Neural crest cell (in vitro differentiated cells): ENCODE results near the gene PLCB3. TPM values are rescaled to one million over a fixed set of nuclear protein-coding genes. Genes with fewer than 3 reads are reported as not detected.

Experiments
- DNase-seq: peaks from one replicate; pipeline ENCODE4 v3.0.0; 2021; ENCODE audit warnings: low read depth, mixed read lengths, low spot score
- H3K27ac Mint-ChIP-seq: one replicate; pipeline ENCODE4 v1.8.0; 2021; ENCODE audit warnings: mild to moderate bottlenecking, mixed read lengths; ENCODE audit not compliant: unreplicated experiment
- H3K27me3 Mint-ChIP-seq: 2 replicates; pipeline ENCODE4 v1.8.0; 2021; ENCODE audit warnings: low read depth, mild to moderate bottlenecking, mixed read lengths
- H3K36me3 Mint-ChIP-seq: 2 replicates; pipeline ENCODE4 v1.8.0; 2021; ENCODE audit warnings: low read depth, mild to moderate bottlenecking, mixed read lengths
- H3K4me1 Mint-ChIP-seq: 2 replicates; pipeline ENCODE4 v1.8.0; 2021; ENCODE audit warnings: mixed read lengths
- H3K4me3 Mint-ChIP-seq: one replicate; pipeline ENCODE4 v1.8.0; 2021; ENCODE audit warnings: mild to moderate bottlenecking, mixed read lengths
- H3K9me3 Mint-ChIP-seq: 2 replicates; pipeline ENCODE4 v1.8.0; 2021; ENCODE audit warnings: mixed read lengths
- total RNA-seq: library from RNA; stranded (reverse); gene quantifications from 2 replicates; pipeline ENCODE4 v1.2.1, GENCODE V29; 2021
- TF ChIP-seq, protein P1 (sequence below): fragments of 200-600 bp; sonication (generic); conservative IDR thresholded peaks from 2 replicates; pipeline ENCODE4 v1.5.0; 2021; ENCODE audit warnings: antibody characterized with exemption, mild to moderate bottlenecking

Gene PLCB3
- total RNA-seq, 1 donor from 2014 or later: 36.4 TPM

DNA sequence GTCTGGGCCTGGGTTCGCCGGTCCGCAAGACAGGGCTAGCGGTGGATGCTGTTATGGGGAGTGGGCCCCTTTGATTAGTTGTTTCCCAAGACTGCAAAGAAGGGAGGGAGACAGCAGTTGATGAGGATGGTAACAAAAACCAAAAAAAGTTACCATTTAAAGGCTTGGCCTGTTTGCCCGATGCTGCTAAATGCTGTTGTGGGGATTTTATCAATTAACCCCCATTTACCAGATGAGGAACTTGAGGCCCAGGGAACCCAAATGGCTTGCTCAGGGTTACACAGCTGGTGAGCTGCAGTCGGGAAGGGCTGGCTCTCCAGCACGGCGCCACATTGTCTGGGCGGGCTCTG lies 28.7 kb upstream of the PLCB3 start:
- H3K4me3 Mint-ChIP-seq: no peak overlapping the region
- no peaks in the 10 kb centered on the region for H3K36me3 Mint-ChIP-seq
- H3K9me3 Mint-ChIP-seq: no peaks in the 10 kb centered on the region
- peaks cover 17% of the 10 kb centered on the region for H3K4me1 Mint-ChIP-seq
- TF ChIP-seq, protein P1, sequence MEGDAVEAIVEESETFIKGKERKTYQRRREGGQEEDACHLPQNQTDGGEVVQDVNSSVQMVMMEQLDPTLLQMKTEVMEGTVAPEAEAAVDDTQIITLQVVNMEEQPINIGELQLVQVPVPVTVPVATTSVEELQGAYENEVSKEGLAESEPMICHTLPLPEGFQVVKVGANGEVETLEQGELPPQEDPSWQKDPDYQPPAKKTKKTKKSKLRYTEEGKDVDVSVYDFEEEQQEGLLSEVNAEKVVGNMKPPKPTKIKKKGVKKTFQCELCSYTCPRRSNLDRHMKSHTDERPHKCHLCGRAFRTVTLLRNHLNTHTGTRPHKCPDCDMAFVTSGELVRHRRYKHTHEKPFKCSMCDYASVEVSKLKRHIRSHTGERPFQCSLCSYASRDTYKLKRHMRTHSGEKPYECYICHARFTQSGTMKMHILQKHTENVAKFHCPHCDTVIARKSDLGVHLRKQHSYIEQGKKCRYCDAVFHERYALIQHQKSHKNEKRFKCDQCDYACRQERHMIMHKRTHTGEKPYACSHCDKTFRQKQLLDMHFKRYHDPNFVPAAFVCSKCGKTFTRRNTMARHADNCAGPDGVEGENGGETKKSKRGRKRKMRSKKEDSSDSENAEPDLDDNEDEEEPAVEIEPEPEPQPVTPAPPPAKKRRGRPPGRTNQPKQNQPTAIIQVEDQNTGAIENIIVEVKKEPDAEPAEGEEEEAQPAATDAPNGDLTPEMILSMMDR: no peak
- no peak overlapping the region for H3K27ac Mint-ChIP-seq
- DNase-seq: no peak
- no peaks in the 10 kb centered on the region for H3K27me3 Mint-ChIP-seq

DNA sequence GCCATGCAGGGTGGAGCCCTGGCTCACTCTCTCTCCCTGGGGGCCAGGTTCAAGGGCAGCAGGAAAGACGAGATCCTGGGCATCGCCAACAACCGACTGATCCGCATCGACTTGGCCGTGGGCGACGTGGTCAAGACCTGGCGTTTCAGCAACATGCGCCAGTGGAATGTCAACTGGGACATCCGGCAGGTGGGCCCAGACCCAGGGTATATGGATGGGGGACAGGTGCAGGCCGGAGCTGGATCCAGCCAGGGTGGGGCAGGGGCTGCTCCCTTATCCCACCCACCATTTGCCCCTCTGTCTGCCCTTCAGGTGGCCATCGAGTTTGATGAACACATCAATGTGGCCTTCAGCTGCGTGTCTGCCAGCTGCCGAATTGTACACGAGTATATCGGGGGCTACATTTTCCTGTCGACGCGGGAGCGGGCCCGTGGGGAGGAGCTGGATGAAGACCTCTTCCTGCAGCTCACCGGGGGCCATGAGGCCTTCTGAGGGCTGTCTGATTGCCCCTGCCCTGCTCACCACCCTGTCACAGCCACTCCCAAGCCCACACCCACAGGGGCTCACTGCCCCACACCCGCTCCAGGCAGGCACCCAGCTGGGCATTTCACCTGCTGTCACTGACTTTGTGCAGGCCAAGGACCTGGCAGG lies 28.2 kb upstream of the PLCB3 start:
- peaks cover 17% of the 10 kb centered on the region for H3K4me1 Mint-ChIP-seq
- no peak overlapping the region for H3K4me3 Mint-ChIP-seq
- no peaks in the 10 kb centered on the region for H3K27me3 Mint-ChIP-seq
- H3K36me3 Mint-ChIP-seq: no peaks in the 10 kb centered on the region
- H3K9me3 Mint-ChIP-seq: no peaks in the 10 kb centered on the region
- no peak overlapping the region for H3K27ac Mint-ChIP-seq
- DNase-seq: no peak
- TF ChIP-seq, protein P1: no peak

DNA sequence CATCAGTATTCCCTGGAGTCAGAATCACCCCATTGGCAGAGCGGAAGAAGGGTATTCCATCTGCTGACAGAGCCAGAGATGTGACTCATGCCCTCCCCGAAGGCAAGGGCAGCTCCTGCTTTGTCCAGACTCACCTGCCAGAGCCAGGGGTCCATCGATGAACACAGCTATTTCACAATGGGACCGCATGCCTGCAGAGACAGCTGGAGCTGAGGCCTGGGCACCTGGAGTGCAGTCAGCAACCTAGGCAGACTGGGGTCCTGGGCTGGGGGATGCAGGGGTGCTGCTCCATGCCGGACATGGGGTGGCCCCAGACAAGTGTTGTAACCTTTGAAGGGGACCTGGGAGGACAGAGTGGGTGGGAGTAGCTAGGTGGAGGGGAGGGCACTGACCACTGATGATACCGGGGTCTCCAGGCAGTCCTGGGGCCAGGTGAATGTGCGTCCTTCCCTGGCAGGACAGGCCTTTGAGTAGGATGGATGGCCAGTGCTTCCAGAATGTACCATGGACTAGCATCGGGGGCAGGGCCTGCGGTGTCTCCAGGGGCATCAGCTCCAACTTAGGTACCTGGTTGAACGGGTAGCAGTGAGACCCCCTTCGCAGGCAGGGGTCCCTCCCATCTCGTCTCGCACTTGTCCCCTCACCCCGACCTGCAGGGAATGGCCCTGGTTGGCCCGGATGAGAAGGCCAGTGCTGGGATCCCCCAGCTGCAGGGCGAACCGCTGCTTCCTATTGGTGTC lies 27.0 kb upstream of the PLCB3 start:
- H3K27me3 Mint-ChIP-seq: no peaks in the 10 kb centered on the region
- peak overlapping the region; percentile 91 for H3K4me3 Mint-ChIP-seq
- H3K36me3 Mint-ChIP-seq: no peaks in the 10 kb centered on the region
- peak overlapping the region; percentile 71 for H3K27ac Mint-ChIP-seq
- TF ChIP-seq, protein P1: no peak
- H3K4me1 Mint-ChIP-seq: peaks cover 18% of the 10 kb centered on the region
- no peak for DNase-seq
- H3K9me3 Mint-ChIP-seq: no peaks in the 10 kb centered on the region

DNA sequence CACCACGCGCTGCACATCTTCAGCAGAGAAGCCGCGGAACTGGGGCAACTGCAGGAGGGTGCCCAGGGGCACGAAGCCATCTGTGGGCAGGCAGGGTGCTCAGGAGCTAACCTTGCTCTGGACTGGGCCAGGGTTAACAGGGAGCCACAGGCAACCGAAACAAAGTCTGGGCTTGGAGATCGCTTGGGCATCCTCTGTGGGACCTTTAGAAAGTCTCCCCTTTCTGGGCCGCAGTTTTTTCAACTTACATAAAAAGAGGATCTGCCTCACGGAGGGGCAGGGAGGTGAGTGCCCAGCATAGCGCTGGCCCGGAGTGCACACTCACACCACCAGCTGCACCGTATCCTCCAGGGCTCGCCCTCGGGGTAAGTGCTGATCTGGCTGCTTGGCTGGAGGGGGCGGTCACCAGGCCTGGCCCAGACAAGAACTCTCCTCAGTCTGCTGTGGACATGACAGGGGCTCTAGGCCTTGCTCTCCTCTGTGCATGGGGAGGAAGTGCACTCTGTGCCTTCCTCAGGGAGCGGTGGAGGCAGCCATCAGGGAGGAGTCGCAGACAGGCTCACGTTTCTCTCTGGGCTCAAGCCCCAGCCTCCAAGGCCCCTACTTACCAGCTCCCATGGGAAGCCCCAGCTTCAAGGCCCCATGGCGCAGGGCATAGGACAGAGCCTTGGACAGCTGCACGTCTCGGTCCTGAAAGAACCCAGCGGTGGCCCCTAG lies 26.3 kb upstream of the PLCB3 start:
- peak overlapping the region; percentile 91 for H3K4me3 Mint-ChIP-seq
- DNase-seq: no peak
- TF ChIP-seq, protein P1: no peak

DNA sequence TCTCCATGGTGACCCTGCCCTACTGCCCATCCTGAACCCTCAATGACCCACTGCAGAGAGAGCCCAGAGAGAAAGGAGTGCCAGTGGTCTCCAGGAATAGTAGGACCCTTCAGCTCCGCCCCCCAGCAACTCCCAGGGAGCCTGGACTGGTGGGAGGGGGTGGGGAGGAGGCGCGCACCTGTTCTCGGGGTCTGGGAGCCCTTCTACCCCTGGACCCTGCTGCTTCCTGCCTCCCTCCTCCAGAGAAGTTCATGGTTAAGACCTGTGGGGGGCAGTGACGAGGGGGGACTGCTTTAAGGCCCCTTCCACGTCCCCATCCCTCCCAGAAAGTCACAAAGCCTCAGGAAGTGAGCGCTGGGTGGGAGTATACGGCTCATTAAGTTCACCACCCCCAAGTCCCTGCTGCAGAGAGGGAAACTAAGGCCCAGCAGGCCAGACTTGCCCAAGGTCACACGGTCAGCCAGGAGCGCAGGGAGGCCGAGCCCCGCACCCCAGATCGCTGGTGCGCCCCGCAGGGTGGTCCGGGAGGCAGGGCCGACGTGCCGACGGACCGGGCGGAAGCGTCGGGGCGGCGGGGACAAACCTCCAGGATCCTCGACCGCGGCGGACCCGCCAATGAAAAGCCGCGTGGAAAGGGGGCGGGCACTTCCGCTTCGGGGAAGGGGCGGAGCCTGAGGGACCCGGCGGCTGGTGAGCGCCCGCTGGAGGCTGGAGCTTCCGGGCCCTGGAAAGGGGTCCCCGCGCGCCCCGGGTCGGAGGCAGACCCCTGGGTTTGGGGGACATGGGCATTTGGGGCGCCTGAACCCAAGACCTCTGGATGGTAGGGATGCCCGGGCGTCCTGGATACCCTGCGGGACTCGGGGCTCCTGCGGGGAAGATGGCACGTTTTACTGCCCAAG lies 25.5 kb upstream of the PLCB3 start, which contains the start of the genes NUDT22 and TRPT1:
Gene NUDT22 (plus strand): TSS at position 667 of the 899 bp plus-strand sequence. CDS start 379 bp downstream, outside the sequence.
Gene TRPT1 (minus strand): TSS at position 579 of the 899 bp plus-strand sequence. CDS start 326 bp downstream, at position 253.
- Mint-ChIP-seq H3K4me3 (peak within 1 kb of the TSS; percentile 91), H3K27ac (peak within 1 kb of the TSS; percentile 50), H3K9me3 (no peaks in the 10 kb centered on the region), H3K27me3 (no peaks in the 10 kb centered on the region), H3K4me1 (peaks cover 30% of the 10 kb centered on the region), H3K36me3 (no peaks in the 10 kb centered on the region)
- TF ChIP-seq, protein P1: peak; percentile 47
- peak; percentile 91 for DNase-seq

More for the DNA sequence above, 26.3 kb upstream of the PLCB3 start:
- H3K9me3 Mint-ChIP-seq: no peaks in the 10 kb centered on the region
- peaks cover 25% of the 10 kb centered on the region for H3K4me1 Mint-ChIP-seq
- no peaks in the 10 kb centered on the region for H3K27me3 Mint-ChIP-seq
- no peak overlapping the region for H3K27ac Mint-ChIP-seq
- H3K36me3 Mint-ChIP-seq: no peaks in the 10 kb centered on the region
